Measurements from ENCODE around the gene OTUB2.

OTUB2 gene

DNA sequence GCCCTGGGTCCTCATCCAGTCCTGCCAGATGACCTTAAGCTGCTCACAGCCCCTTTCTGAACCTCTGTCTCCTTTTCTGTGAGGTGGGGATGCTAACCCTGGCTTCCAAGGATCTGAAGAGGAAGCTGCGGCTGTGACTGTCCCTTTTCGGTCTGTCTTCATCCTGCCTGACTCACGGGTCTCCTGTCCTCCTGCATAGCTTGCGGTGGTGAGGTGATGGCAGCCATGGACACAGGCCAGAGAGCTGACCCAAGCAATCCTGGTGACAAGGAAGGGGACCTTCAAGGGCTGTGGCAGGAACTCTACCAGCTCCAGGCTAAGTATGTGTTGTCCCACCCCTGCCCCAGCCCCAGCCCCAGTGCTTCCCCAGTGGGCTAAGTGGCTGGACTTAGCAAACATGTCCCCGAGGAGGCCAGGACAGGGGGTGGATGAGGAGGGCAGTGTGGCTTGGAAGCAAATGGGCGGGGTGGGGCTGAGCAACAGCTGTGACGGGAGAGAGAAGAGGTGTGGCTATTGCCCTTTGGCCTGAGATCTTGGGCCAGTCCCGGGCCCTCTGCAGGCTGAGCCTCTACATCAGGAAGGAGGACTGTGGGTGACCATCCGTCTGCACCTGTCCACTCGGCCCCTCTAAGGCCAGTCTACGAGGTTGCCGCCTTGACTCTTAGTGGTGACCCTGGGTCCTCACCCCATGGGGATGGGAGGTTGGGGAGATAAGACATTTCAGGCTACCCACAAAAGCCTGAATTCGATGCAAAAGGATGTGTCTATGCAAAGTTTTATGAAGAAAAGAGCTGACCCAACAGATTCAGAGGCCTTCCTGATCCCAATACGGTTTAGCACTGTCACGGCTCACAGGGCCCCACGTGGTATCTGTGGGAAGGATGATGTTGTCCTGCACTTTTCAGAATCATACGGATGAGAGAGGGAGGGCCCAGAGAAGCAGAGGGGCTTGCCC, 27.9 kb upstream of the OTUB2 start:
- no peak for DNase-seq

DNA sequence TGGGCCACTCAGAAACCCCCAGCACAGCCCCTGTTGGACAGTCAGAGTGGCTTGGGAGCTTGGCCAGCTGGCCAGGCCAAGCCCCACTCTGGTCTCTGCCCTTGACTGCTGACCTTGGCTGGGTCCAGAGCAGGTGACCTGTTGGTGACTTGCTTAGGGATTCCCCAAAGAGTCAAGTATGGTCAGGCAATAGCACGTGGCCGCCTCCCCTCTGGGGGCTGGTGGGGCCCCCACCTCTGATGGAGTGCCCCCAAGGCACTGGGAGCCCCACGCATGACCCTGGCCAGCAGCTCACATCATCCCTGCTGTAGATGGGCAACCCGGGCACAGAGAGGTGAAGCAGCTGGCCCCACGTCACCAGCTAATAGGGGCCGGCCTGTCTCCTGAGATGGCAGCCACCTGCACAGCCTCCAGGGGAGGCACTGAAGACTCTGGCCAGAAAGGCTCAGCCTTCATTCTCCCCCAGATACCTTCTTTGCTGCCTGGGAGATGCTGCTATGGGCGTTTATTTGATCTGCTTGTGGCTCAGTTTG, 27.2 kb upstream of the OTUB2 start:
- no peak for DNase-seq

DNA sequence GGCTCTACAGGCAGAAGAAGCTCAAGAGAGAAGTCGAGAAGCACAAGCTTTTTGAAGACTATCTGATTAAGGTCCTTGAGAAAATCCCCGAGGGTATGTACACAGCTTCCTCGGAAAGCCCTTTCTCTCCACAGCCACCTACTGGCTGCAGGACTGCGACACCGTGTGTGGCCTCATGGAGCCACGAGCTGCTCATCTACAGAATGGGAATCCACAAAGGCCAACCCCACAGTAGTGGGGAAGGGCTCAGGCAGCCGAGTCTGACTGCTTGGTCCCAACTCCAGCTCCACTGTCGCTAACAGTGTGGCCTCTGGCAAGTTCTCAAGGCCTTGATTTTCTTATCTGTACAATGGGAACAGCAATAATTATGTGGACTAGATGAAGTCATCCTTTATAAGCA, 26.6 kb upstream of the OTUB2 start:
- DNase-seq, result no peak

DNA sequence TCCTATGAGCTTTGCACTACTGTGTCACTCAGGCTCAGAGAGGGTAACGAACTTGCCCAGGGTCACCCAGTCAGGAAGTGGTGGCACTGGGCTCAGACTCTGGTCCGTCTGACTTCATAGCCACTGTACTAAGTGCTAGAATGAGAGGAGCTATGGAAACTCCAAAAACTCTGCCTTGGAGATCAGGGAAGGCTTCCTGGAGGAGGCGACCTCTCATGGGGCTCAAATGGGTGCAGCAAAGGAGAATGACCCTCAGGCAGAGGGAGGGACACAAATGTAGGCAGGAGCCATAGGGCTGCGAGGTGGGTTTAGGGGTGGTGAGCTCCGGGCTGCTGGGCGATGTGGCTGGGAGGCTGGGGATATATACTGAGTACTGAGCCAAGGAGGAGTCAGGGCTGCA, 25.9 kb upstream of the OTUB2 start:
- no peak for DNase-seq

DNA sequence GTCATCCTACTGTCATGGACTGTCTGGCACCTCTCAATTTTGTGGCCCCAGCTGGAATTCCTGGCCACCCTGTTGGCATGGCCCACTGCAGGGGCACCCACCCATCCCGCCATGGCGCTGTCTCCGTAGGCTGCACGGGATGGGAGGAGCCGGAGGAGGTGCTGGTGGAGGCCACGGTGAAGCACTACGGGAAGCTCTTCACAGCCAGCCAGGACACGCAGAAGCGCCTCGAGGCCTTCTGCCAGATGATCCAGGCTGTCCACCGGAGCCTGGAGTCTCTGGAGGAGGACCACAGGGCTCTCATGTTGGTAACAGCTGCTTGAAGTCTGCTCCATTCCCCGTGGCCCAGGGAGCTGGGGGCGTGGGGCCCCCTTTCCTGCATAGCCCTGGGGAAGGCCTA, 25.1 kb upstream of the OTUB2 start:
- no peak for DNase-seq

DNA sequence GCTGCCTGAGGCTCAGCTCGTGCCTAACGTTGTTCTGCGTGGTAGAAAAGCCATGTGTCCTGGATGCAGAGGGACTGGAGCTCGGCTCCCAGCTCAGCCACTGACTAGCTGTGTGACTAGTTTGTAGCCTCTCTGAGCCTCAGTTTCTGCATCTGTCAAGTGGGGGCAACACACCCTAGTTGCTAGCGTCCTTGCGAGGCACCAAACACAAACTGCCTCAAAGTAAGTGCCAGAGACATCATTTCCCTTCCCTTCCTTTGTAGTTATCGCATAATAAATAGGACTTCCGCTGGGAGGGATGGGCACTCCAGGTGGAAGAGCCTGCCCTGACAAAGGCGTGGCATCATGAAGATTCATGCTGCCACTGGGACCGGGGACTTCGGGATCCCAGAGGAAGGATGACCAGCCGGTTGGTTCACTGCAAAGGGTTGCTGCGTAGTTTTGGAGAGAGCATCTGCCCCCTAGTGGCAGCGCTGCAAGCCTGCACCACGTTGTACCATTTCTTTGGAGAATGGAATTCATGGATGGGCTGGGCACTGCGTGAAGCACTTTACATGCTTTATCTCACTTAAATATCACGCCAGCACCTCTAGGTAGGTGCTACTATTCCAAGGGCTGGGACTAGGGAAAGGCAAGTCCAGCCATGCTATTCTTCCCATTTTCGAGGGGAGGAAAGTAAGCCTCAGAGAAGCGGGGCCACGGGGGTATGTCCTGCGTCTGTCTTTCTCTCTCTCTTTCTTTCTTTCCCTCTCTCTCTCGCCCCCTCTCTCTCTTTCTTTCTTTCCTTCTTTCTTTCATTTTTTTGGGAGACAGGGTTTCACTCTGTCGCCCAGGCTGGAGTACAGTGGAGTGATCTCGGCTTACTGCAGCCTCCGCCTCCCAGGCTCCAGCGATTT, 24.4 kb upstream of the OTUB2 start:
- peak; percentile 7 for DNase-seq

DNA sequence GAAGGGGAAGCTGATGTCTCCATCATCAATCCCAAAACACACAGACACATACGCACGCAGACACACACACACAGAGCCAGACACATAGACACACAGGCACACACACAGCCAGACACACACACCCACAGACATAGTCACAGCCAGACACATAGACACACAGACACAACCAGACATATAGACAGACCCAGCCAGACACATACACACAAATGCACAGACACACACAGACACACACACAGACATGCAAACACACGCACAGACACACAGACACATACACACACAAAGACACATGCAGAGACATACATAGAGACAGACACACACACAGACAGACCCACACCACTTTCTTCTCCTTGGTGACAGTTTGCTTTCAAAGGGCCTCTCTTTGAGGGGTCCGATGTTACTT, 22.7 kb upstream of the OTUB2 start:
- no peak for DNase-seq

DNA sequence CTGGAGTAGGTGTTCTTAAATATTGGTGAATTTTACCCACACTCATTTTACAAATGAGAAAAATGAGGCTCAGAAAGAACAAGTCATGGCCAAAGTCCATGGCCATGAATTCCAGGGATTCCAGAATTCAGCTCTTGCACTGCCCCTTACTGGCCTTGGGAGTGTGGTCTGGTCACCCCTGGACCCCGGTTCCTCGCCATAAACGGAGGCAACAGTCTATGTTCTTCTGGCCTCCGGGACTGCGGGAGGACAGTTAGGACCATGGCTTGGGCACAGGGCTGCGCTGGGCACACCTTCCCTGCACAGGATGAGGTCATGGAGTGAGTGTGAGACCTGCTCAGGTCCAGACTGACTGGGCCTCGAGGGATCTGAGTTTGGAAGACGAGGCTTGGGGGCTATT, 22.1 kb upstream of the OTUB2 start:
- DNase-seq, result no peak

DNA sequence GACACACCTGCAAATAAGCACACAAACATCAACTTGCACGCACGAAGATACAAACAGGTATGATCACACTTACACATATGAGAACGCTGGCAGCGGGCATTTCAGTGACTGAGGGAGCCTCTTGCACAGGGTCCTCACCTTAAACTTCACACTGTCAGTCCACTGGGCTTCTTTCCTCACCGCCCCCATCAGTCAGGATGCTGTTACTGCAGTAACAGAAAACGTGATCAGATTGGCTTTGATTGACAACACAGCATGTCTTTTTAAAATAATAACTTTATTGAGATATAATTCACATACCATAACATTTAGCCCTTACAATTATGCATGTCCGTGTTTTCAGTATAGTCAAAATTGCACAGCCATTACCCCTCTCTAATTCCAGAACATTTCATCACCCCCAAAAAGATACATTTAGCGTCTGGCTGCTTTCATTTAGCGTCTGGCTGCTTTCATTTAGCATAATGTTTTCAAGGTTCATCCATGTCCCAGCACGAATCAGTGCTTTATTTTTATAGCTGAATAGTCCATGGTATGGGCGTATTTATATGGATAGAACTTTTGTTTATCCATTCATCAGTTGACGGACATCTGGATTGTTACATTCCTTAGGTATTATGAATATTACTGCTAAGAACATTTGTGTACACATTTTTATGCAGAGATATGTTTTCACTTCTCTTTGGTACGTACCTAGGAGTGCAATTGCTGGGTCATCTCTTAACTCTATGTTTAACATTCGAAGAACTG, 20.6 kb upstream of the OTUB2 start:
- no peak for DNase-seq

DNA sequence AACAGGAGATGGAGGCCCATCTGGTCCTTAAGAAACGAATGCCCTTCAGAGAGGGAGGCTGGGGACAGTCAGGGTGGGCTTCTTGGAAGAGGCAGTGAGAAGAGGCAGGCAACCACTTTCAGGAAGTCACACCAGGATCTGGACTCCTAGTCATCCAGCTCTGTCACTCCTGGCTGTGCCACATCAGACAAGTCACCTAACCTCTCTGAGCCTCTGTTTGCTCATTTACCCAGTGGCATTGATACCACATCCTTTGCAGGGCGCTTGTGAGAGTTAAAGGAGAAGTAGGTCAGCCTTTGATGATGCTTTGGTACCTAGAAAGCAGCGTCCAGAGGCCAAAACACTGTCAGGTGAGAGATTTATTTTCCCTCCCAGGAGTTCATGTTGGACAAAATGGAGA, 17.9 kb upstream of the OTUB2 start:
- no peak for DNase-seq

DNA sequence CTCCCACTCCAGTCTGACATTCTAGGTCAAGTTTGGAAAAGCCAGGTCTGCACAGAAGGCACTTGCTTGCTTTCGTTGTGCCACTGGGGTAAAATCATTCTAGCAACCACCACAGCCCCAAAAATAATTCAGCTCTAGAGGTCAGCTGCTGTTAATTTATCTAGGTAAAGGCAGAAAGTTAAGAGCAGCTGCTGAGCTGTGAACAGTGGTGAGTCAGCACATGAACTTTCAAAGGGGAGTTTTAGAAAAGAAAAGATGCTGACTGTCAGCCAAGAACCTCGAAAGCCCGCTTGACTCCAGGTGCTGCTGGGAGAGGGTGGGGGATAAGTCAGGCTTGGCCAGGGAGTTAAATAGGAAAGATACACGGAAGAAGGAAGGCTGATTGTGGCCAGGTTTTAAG, 16.4 kb upstream of the OTUB2 start:
- no peak for DNase-seq

DNA sequence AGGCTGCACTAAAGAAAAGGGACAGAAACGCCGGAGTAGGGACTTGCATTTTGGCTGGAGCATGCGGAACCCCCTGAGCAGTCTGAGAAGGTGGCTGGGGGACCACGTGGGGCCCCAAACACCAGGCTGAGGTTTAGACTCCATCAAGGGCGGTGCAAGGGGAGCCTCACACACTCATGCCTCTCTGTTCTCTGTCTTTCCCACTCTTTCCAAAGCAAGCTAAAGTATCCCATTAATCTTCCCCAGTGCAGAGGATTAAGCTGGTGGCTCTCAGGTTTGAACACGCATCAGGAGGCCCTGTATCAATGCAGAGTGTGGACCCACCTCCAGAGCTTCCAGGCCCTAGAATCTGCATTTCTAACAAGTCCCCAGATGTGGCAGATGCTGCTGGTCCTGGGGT, 15.5 kb upstream of the OTUB2 start:
- no peak for DNase-seq

DNA sequence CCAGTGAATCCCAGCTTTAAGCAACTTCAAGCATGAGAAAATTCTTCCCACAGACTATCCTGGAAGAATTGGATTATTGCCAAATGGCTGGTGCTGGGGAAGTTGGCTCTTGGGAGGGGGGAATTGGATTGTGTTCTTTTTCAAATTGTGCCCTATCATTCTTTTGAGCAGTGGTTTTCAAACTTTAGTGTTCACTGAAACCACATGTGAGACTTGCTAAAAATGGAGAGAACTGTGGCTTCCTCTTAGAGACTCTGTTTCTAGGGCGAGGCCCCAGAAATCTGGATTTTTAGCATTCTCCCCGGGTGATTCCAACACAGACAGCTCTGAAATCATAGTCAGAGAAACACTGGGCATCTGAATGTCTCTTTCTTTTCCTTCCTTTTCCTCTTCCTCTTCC, 14.3 kb upstream of the OTUB2 start:
- DNase-seq, result no peak

DNA sequence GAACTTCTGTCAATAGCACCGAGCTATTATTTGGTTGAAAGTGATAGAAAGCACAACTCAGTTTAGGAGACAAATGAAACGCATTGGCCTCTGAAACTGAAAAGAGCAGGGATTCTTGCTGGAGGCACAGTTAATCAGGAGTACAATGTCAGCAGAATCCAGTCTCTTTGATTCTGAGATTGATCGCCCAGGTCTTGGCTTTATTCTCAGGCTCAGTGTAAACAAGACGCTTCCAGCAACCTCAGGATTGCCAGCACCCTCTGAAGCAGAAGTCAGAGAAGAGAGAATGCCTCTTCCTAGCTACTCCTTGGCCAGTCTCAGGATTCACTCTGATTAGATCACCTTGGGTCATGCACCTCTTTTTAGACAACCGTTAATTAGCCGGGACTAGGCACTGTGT, 11.8 kb upstream of the OTUB2 start:
- DNase-seq, result no peak

DNA sequence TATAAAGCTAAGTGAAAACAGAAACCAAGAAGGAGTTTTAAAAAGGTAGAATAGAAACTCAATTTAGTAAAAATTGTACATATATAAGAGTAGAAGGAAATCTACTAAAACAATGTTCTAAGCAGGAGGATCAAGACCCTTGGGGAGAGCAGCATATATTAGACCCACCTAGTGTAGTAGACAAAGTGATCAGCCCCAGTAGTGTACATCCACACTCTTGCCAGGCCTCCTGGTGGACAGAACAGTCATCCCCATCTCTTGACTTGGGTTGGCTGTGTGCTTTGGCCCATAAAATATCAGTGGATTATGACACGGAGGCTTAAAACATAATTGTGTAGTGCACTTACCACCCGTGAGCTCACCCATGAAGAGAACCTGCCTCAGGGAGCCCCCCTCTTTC, 10.9 kb upstream of the OTUB2 start:
- no peak for DNase-seq

DNA sequence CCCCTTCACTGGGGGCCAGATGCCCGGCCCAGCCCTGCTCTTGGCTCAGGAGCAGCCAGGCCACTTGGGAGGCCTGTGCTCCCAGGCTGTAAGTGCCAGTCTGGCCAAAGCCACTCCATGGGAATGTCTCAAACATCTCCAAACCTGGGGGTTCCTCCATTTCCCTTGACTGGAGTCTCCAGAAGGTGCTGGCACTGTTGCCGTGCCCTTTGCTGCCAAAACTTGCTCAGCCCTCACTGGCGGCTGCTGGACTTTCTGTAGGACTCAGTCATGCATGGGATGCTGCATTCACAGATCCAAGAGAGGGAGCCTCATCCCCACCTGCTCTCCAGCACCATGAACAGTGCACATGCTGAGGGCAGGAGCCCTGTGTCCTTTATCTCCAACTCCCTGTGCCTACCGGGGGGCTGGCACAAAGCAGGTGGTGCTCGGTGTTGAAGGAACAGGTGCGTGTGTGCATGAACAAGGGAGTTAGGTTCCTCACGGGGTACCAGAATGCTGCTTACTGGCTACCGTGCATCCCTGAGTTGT, 9.6 kb upstream of the OTUB2 start:
- DNase-seq, result no peak

DNA sequence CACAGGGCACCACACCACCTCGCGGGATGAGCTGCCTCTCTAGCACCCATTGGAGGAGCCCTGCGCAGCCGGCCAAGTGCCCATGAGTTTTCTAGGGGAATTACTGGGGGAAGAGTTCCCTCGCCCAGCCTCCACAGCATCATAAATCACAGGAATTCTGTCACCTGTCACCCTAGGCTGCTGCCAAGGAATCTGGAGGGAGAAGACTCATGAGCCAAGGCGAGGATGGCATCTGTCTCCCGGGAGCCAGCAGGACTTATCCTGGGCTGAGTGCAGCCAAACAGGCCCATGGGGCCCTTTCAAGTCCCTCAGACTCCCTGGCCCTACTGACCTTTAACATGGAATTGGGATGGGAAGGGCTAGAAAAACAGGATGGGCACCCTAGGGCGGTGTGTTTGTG, 7.8 kb upstream of the OTUB2 start:
- DNase-seq, result no peak

DNA sequence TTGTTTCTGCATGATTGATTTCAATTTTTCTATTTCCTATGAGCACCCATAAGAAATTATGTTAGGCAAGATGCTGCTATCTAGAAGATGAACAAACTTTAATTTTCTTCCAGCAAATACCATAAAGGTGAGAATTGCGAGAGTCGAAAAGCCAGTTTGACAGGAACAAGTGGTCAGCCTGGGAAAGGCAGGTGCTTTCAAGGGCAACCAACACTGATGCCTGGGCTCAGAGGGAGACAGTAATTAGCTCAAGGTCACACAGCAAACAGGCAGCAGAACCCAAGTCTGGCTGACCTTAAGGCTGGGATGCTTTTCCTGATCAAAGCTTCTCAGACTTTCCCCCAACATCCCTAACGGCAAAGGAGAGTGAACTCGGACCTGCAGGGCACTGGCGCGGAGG, 6.8 kb upstream of the OTUB2 start:
- DNase-seq, result no peak

DNA sequence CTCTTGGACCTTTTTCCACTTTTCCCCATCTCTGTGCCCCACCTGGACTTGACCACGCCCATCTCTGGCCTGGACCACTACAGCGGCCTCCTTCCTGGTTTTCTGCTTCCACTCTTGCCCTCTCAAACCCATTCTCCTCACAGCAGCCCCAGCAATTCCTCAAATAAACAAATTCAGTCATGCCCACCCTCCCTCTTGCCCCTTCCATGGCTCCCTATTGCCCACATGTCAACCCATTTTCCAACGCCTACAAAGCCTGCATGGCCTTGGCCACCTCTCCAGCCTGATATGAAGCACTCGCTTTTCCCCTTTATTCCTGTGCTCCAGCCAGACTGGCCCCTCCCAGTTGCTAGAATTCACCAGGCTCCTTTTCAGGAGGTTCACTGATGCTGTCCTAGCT, 5.9 kb upstream of the OTUB2 start:
- DNase-seq, result no peak

DNA sequence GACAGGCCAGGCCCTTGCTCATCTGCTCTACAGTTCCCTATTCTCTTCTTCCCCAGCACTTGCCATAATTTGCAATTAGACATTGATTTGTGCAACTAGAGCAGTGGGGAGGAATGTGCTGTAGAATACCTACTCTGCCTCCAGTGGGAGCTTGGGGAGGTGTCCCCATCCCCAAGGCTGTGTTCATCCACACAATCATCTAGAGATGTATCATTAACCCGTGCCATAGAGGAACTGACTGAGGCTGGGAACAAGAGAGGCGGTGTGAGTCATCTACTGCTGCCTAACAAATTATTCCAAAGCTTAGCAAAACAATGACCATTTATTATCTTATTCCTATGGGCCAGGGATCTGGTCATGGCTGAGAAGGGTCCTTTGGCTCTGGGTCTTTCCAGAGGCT, 5.1 kb upstream of the OTUB2 start:
- no peak for DNase-seq

DNA sequence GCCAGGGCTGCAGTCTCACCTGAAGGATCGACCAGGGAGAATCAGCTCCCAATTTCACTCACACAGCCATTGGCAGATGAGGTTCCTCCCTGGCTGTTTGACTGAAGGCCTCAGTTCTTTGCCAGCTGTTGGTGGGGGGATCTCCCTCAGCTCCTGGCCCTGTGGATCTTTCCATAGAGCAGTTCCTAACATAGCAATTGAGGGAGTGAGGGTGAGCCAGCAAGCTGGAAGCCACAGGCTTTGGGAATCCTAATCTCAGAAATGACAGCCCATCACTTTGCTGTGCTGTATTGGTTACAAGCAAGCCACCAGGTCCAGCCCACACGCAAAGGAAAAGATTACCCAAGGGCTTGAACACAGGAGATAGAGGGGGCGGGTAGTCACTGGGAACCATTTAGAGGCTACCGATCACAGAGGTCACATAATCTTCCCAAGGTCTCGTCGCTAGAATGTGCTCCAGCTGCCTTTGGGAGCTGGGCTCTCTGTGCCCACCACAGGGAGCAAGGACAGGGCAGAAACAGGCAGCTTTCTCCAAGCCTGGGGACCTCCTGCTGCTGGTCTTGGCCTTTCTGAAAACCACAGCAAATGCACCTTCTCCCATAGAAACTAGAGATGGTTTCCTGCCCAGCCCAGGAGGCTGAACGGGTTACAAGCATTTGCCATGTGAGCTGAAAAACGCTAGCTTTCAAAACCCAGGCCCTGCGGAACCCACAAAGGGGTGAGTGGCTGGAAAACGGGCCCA, 4.6 kb upstream of the OTUB2 start:
- DNase-seq, result no peak

Measured in NCI-H2029 treated with DMSO at 0.1 percent for 48 hours (cell line).